Measurements from ENCODE around the gene FAM174C. TPM values are rescaled to one million over a fixed set of nuclear protein-coding genes. Genes with fewer than 3 reads are reported as not detected.

Gene FAM174C
- total RNA-seq, 4 donors from 2014 or later, result 50.8 to 114 (median 64.6) TPM

- intact Hi-C loops (cut with DNase I), result loop anchor here (10.0 kb wide), 1 partner anchor 236 kb away; the partner anchor contains the start of gene PLK5
- TF ChIP-seq, protein P1, sequence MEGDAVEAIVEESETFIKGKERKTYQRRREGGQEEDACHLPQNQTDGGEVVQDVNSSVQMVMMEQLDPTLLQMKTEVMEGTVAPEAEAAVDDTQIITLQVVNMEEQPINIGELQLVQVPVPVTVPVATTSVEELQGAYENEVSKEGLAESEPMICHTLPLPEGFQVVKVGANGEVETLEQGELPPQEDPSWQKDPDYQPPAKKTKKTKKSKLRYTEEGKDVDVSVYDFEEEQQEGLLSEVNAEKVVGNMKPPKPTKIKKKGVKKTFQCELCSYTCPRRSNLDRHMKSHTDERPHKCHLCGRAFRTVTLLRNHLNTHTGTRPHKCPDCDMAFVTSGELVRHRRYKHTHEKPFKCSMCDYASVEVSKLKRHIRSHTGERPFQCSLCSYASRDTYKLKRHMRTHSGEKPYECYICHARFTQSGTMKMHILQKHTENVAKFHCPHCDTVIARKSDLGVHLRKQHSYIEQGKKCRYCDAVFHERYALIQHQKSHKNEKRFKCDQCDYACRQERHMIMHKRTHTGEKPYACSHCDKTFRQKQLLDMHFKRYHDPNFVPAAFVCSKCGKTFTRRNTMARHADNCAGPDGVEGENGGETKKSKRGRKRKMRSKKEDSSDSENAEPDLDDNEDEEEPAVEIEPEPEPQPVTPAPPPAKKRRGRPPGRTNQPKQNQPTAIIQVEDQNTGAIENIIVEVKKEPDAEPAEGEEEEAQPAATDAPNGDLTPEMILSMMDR (IDR thresholded peaks at IDR 0.05), result no peak
- no peak for TF ChIP-seq POLR2A (IDR thresholded peaks at IDR 0.05)
- DNase-seq, result no peak
- no peaks in the 10 kb centered on the region for H3K4me1 ChIP-seq
- no peaks in the 10 kb centered on the region for H3K9me3 ChIP-seq
- no peaks in the 10 kb centered on the region for H3K27me3 ChIP-seq
- no peak overlapping the region for H3K27ac ChIP-seq
- 88 to 96% methylated on average over 14 of the region's 41 CpGs for WGBS, 2 donors
- H3K4me3 ChIP-seq (replicated peaks in 1 of 3), result no peak overlapping the region
- no peaks in the 10 kb centered on the region for H3K36me3 ChIP-seq
Measured at GRCh38 chr19:1288833-1289685, 13.7 kb downstream of the FAM174C start.

GRCh38 chr19:1289686-1290025, 14.3 kb downstream of the FAM174C start:
- intact Hi-C loops (cut with DNase I), result loop anchor here (10.0 kb wide), 1 partner anchor 235 kb away; the partner anchor contains the start of gene PLK5
- no peak overlapping the region for H3K27ac ChIP-seq
- H3K4me1 ChIP-seq, result no peaks in the 10 kb centered on the region
- no peaks in the 10 kb centered on the region for H3K36me3 ChIP-seq
- no peak overlapping the region for H3K4me3 ChIP-seq (replicated peaks in 1 of 3)
- no peak for DNase-seq
- H3K27me3 ChIP-seq, result no peaks in the 10 kb centered on the region
- no peaks in the 10 kb centered on the region for H3K9me3 ChIP-seq
- 78 to 87% methylated on average over 11 of the region's 19 CpGs for WGBS, 2 donors
- no peak for TF ChIP-seq POLR2A (IDR thresholded peaks at IDR 0.05)
- TF ChIP-seq, protein P1 (IDR thresholded peaks at IDR 0.05), result no peak

DNA sequence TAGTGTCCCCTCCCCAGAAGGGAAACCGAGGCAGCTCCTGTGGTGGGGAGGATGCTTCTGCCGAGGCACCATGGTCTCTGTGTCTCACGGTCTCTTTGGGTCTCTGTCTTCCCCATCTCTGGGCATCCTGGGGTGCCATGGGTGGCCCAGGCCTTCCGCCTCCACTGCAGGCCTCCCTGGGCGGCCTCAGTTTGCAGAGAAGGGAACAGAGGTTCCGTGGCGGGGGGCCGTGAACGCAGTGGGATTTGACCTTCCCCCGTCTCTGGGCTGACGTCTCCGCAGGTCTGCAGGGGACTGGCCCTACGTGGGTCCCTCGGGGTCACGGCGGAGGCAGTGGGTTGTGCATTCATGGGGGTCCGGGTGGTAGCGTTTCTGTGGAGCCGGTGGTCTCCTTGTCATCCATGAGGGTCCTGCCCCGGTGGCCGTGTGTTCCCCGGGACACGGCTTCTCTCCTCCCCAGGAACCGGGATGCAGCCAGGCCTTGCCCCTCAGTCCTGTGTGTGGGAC, 14.9 kb downstream of the FAM174C start:
- Histone ChIP-seq H3K4me1 (peaks cover 0 to under 1% of the 10 kb centered on the region in 2 donors), H3K4me3 (replicated peaks in 1 of 3) (no peak overlapping the region), H3K36me3 (no peaks in the 10 kb centered on the region), H3K27me3 (peaks cover under 1% of the 10 kb centered on the region), H3K27ac (no peak overlapping the region), H3K9me3 (no peaks in the 10 kb centered on the region)
- intact Hi-C loops (cut with DNase I), result no loop called here
- 72 to 86% methylated on average over 2 to 13 of the region's 24 CpGs for WGBS, 2 donors
- TF ChIP-seq, protein P1 (IDR thresholded peaks at IDR 0.05), result no peak
- no peak for TF ChIP-seq POLR2A (IDR thresholded peaks at IDR 0.05)
- DNase-seq, result no peak

- H3K9me3 ChIP-seq, result no peaks in the 10 kb centered on the region
- WGBS, 2 donors, result 60 to 85% methylated on average over 10 to 30 of the region's 40 CpGs
- TF ChIP-seq, protein P1 (IDR thresholded peaks at IDR 0.05), result no peak
- TF ChIP-seq POLR2A (IDR thresholded peaks at IDR 0.05), result no peak
- no peak for DNase-seq
- no peak overlapping the region for H3K4me3 ChIP-seq (replicated peaks in 1 of 3)
- peaks cover 4% of the 10 kb centered on the region for H3K27me3 ChIP-seq
- H3K4me1 ChIP-seq, result peaks cover 3 to 6% of the 10 kb centered on the region in 2 donors
- H3K27ac ChIP-seq, result no peak overlapping the region
- H3K36me3 ChIP-seq, result no peaks in the 10 kb centered on the region
- intact Hi-C loops (cut with DNase I), result no loop called here
Measured at GRCh38 chr19:1290703-1291651, 15.6 kb downstream of the FAM174C start.

Data from thyroid gland (tissue), 4 donors.